ENCODE measurements around the gene MEGF6. TPM values are rescaled to one million over a fixed set of nuclear protein-coding genes. Genes with fewer than 3 reads are reported as not detected.

Gene MEGF6
- total RNA-seq, 4 donors from 2014 or later, result 66.7 to 120 (median 74.5) TPM

DNA sequence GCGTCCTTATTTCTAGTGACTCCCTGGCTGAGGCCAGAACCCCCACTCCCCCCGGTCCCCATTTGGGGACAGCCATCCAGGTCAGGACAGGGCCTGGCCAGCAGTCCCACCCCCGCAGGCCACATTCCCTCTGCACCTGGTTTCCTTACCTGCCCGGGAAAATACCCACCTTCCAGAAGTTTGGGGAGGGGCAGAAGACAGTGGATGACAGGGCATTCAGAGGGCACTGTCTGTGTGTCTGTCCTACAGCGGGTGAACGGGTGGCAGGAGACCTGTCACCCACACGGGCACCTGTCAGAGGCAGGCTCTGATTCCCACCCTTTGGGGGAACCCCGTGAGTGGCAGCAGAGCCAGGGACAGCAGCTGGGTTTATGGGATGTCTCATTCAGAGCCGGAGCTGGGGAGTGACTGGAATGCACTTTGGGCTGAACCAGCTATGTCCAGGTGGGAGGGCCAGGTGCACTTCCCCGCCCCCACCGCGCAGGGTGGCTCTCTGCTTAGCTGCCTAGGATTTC, 154.8 kb downstream of the MEGF6 start:
- Histone ChIP-seq H3K27me3 (peaks cover 17% of the 10 kb centered on the region), H3K9me3 (no peaks in the 10 kb centered on the region), H3K36me3 (no peaks in the 10 kb centered on the region), H3K4me1 (peaks cover 70% of the 10 kb centered on the region), H3K27ac (no peak overlapping the region), H3K4me3 (no peak overlapping the region)
- 52% methylated on average over 7 of the region's 12 CpGs for WGBS
- TF ChIP-seq POLR2AphosphoS5 (IDR thresholded peaks at IDR 0.05) (no peak), POLR2A (IDR thresholded peaks at IDR 0.05) (no peak), EP300 (IDR thresholded peaks at IDR 0.05) (no peak)
- TF ChIP-seq, protein P1, sequence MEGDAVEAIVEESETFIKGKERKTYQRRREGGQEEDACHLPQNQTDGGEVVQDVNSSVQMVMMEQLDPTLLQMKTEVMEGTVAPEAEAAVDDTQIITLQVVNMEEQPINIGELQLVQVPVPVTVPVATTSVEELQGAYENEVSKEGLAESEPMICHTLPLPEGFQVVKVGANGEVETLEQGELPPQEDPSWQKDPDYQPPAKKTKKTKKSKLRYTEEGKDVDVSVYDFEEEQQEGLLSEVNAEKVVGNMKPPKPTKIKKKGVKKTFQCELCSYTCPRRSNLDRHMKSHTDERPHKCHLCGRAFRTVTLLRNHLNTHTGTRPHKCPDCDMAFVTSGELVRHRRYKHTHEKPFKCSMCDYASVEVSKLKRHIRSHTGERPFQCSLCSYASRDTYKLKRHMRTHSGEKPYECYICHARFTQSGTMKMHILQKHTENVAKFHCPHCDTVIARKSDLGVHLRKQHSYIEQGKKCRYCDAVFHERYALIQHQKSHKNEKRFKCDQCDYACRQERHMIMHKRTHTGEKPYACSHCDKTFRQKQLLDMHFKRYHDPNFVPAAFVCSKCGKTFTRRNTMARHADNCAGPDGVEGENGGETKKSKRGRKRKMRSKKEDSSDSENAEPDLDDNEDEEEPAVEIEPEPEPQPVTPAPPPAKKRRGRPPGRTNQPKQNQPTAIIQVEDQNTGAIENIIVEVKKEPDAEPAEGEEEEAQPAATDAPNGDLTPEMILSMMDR (IDR thresholded peaks at IDR 0.05), result no peak
- no peak for DNase-seq (ENCODE audit: low spot score in 2 of 2)

DNA sequence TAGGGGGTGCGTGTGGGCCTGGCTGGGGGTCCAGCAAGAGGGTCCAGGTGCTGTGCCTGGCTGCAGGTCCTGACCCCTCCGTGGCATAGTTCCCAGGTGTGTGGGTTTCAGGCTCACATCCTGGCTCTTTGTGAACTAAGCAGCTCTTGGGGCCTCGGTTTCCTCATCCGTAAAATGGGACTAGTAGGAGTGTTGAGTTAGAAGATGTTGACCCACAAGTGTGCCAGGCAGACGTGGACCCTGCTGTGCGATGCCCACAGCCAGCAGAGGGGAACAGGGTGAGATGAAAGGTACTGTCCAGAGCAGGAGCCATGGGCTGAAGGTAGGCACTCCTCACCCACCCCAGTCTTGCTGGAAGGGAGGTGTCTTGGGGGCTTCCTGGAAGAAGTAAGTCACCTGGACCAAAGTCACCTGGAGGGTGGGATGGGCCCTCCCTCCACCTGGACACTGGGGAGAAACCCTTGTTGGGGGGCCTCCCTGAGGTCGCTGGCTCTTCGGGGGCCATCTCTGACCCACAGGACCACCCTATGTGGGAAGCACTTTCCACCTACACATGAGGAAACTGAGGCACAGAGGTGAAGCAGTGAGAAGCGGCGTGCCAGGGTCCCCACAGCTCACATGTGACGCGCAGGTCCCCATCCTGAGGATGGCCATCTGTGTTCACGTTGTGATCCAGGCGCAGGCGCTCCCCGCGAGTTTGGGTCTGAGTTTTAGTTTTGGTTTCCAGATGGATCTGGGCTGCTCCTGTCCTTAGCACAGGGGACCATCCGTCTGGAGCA, 155.4 kb downstream of the MEGF6 start:
- no peak for DNase-seq (ENCODE audit: low spot score in 2 of 2)
- Histone ChIP-seq H3K4me3 (no peak overlapping the region), H3K36me3 (no peaks in the 10 kb centered on the region), H3K27ac (no peak overlapping the region), H3K27me3 (peaks cover 21% of the 10 kb centered on the region), H3K9me3 (no peaks in the 10 kb centered on the region), H3K4me1 (peaks cover 67% of the 10 kb centered on the region)
- TF ChIP-seq POLR2AphosphoS5 (IDR thresholded peaks at IDR 0.05) (no peak), EP300 (IDR thresholded peaks at IDR 0.05) (no peak)
- TF ChIP-seq, protein P1 (IDR thresholded peaks at IDR 0.05), result no peak
- WGBS, result 85% methylated on average over 17 of the region's 18 CpGs

DNA sequence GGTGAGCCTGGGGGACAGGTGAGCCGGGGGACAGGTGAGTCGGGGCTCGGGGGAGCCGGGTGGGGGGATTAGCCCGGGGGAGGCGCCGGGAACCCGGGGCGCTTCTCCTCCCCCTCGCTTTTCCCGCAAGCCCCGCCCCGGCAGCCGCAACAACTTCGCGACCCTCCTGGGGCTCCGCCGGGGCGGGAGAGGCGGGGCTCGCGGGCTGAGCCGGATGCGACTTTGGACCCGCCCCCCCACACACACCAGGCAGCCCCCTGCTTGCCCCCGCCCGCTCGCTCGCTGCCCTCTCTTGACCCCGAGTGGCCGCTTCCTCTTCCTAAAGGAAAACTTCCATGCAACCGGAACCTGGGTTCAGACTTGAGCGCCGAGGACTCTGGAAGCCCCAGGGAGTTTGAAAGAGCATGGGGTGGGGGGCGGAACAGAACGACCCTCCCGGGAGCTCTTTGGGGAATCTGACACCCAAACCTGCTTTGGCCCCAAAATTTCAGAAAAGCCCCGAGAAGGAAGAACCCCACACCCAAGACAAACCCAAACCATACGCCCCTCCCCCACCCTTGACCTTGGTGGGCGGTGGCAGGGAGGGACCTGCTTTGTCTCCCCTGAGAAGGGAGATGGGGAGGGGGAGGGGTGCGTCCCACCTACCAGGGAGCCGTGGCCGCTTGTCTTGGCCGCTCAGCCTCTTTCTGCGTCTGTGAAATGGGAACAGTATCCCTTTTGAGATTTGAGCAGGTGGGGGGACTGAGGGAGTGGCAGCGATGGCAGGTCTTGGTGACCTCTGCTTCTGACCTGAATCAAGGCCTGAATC, 156.3 kb downstream of the MEGF6 start:
- WGBS, result 50% methylated on average over 9 of the region's 46 CpGs

DNA sequence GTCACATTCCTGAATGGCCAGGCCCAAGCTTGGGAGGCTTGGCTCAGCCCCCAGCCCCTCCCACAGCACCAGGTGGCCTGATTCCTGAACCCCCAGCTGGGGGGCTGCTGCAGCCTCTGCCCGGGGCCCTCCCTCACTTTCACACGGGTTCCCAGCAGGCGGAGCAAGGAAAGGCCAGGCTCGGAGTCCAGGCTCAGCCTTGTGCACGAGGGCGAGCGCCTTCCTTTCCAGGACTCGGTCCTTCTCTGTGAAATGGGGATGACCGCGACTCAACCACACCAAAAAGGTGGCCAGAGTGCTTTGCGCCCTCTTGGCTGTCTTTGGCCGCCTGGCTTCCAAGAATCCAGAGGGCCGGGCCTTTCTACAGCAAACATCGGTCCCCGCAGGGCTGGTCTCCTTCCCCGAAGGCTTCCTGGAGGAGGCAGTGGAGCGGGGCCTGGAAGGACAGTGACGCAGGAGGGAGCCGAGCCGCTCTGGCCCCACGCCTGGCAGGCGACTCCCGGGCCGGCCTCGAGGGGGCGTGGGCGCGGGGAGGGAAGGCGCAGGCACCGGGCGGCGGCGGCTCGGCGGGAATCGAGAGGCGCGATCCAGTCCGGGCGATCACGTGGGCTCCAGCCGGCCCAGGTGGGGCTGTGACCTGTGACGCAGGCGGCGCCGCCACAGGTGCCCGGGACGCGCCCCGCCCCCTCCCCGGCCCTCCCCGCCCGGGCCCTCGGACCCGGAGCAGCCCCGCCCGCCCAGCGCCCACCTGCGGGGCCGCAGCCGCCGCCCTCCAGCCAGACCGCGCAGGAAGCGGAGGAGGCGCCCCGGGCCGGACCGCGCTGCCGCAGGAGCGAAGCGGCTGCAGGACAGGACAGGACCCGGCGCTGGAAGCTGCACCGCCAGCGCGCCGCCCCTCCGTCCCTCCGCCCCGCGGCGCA, 157.2 kb downstream of the MEGF6 start, which contains the start of gene ARHGEF16:
Gene ARHGEF16 (plus strand): TSS at position 775 of the 920 bp plus-strand sequence. CDS start 8,420 bp downstream, outside the sequence.
- Histone ChIP-seq H3K9me3 (no peaks in the 10 kb centered on the region), H3K4me1 (peaks cover 50% of the 10 kb centered on the region), H3K27ac (peak within 1 kb of the TSS; percentile 39), H3K4me3 (peak within 1 kb of the TSS; percentile 61), H3K36me3 (no peaks in the 10 kb centered on the region), H3K27me3 (peaks cover 29% of the 10 kb centered on the region)
- no peak for TF ChIP-seq POLR2A (IDR thresholded peaks at IDR 0.05)
- TF ChIP-seq, protein P1 (IDR thresholded peaks at IDR 0.05), result peak in 1 of 2 donors; percentile 52
- DNase-seq (ENCODE audit: low spot score in 2 of 2), result no peak
- WGBS, result no CpG with 5 or more reads among the region's 84 CpGs

More for the DNA sequence above, 156.3 kb downstream of the MEGF6 start:
- Histone ChIP-seq H3K9me3 (no peaks in the 10 kb centered on the region), H3K27ac (peak overlapping the region; percentile 39), H3K4me1 (peaks cover 58% of the 10 kb centered on the region), H3K27me3 (peaks cover 28% of the 10 kb centered on the region), H3K4me3 (peak overlapping the region; percentile 61), H3K36me3 (no peaks in the 10 kb centered on the region)
- TF ChIP-seq, protein P1 (IDR thresholded peaks at IDR 0.05), result no peak
- TF ChIP-seq POLR2A (IDR thresholded peaks at IDR 0.05) (no peak), EP300 (IDR thresholded peaks at IDR 0.05) (no peak), POLR2AphosphoS5 (IDR thresholded peaks at IDR 0.05) (no peak)
- DNase-seq (ENCODE audit: low spot score in 2 of 2), result no peak

Data from suprapubic skin (tissue), 4 donors.